IMR-90 (cell line): ENCODE results near the gene ZCCHC3. TPM values are rescaled to one million over a fixed set of nuclear protein-coding genes. Genes with fewer than 3 reads are reported as not detected.
A peak's percentile ranks its signal among the peaks of the same experiment; 100 is the strongest.

ENCODE experiments used
- ATAC-seq: fragments of 200-7000 bp; cut with Tn5 transposase; 2 replicates; pipeline ENCODE4 v1.9.1; 2020; ENCODE audit warnings: low read depth, mild to moderate bottlenecking, moderate library complexity
- BruUV-seq: library from RNA; stranded (reverse); fragments of 400-500 nt; replicated peaks from 2 replicates; lab custom pipeline; 2021; lab: Mats Ljungman, UMichigan
- CTCF ChIA-PET: fragments of 300-600 bp; formaldehyde crosslinking; extraction: SDS; loops from one replicate; lab custom pipeline; 2021; ENCODE audit warnings: antibody characterized with exemption; lab: Yijun Ruan, JAX
- POLR2A ChIA-PET: fragments of 300-600 bp; sonication (Branson Sonifier 250); formaldehyde crosslinking; loops from one replicate; lab custom pipeline; 2022; ENCODE audit warnings: antibody characterized with exemption; ENCODE audit not compliant: unreplicated experiment; lab: Charles Lee
- DNase-seq: peaks from one replicate; pipeline ENCODE4 v3.0.0; 2013
- H2AFZ ChIP-seq: replicated peaks from 2 replicates; pipeline ENCODE3; 2013; ENCODE audit warnings: low read length, mild to moderate bottlenecking; ENCODE audit not compliant: poor library complexity
- H2AK5ac ChIP-seq: 2 replicates; pipeline ENCODE4 v1.6.1; 2013; ENCODE audit warnings: low read depth, low read length, inconsistent platforms
- H2AK9ac ChIP-seq: replicated peaks from 2 replicates; pipeline ENCODE3; 2013; ENCODE audit warnings: mild to moderate bottlenecking, low read depth, low read length, moderate library complexity; ENCODE audit not compliant: poor library complexity
- H2BK120ac ChIP-seq: 2 replicates; pipeline ENCODE4 v1.6.1; 2013; ENCODE audit warnings: low read depth, low read length, inconsistent platforms
- H2BK15ac ChIP-seq: 3 replicates; pipeline ENCODE4 v1.6.1; 2013; ENCODE audit warnings: low read depth, low read length, inconsistent platforms
- H2BK20ac ChIP-seq: 2 replicates; pipeline ENCODE4 v1.6.1; 2013; ENCODE audit warnings: low read depth, mild to moderate bottlenecking, inconsistent platforms, low read length, moderate library complexity
- H2BK5ac ChIP-seq: 2 replicates; pipeline ENCODE4 v1.6.1; 2013; ENCODE audit warnings: mild to moderate bottlenecking, low read depth, low read length, inconsistent platforms; ENCODE audit not compliant: poor library complexity, severe bottlenecking
- H3K14ac ChIP-seq: replicated peaks from 2 replicates; pipeline ENCODE4 v1.6.1; 2013; ENCODE audit warnings: low read depth, low read length, inconsistent platforms
- H3K18ac ChIP-seq: 2 replicates; pipeline ENCODE4 v1.6.1; 2013; ENCODE audit warnings: low read depth, low read length, control low read depth
- H3K23ac ChIP-seq: 2 replicates; pipeline ENCODE4 v1.6.1; 2013; ENCODE audit warnings: low read depth, low read length, inconsistent platforms
- H3K27ac ChIP-seq: 2 replicates; pipeline ENCODE4 v1.5.1; 2013; ENCODE audit warnings: mild to moderate bottlenecking, control low read depth, low read length; ENCODE audit not compliant: insufficient read depth
- H3K27me3 ChIP-seq: 2 replicates; pipeline ENCODE4 v1.6.1; 2013; ENCODE audit warnings: low read length; ENCODE audit not compliant: control insufficient read depth, insufficient read depth
- H3K36me3 ChIP-seq: 2 replicates; pipeline ENCODE4 v1.6.1; 2013; ENCODE audit warnings: low read length, mixed read lengths; ENCODE audit not compliant: control insufficient read depth, insufficient read depth
- H3K4ac ChIP-seq: 2 replicates; pipeline ENCODE4 v1.6.1; 2013; ENCODE audit warnings: low read depth, low read length, inconsistent platforms
- H3K4me1 ChIP-seq: 2 replicates; pipeline ENCODE4 v1.6.1; 2013; ENCODE audit warnings: low read length, mixed read lengths; ENCODE audit not compliant: control insufficient read depth, insufficient read depth
- H3K4me2 ChIP-seq: 2 replicates; pipeline ENCODE4 v1.6.1; 2013; ENCODE audit warnings: low read depth, mild to moderate bottlenecking, control low read depth, low read length, moderate library complexity
- H3K4me3 ChIP-seq: 2 replicates; pipeline ENCODE4 v1.5.1; 2013; ENCODE audit warnings: low read depth, mild to moderate bottlenecking, control low read depth, low read length, moderate library complexity; ENCODE audit not compliant: insufficient read depth
- H3K56ac ChIP-seq: 2 replicates; pipeline ENCODE4 v1.6.1; 2013; ENCODE audit warnings: low read length, inconsistent platforms; ENCODE audit not compliant: insufficient read depth; ENCODE audit errors: extremely low read depth
- H3K79me1 ChIP-seq, 2 experiments: 2 replicates each; pipeline ENCODE4 v1.6.1; 2013; ENCODE audit warnings: low read length in 2 of 2, inconsistent platforms in 1 of 2, low read depth in 1 of 2
- H3K9ac ChIP-seq: 2 replicates; pipeline ENCODE4 v1.6.1; 2013; ENCODE audit warnings: low read depth, low read length, control low read depth
- H3K9me1 ChIP-seq: 2 replicates; pipeline ENCODE4 v1.6.1; 2013; ENCODE audit warnings: low read length, inconsistent platforms; ENCODE audit not compliant: insufficient read depth
- H3K9me3 ChIP-seq: 2 replicates; pipeline ENCODE4 v1.6.1; 2013; ENCODE audit warnings: low read length; ENCODE audit not compliant: control insufficient read depth, insufficient read depth
- H4K20me1 ChIP-seq: 2 replicates; pipeline ENCODE4 v1.6.1; 2013; ENCODE audit warnings: low read length, inconsistent platforms; ENCODE audit not compliant: insufficient read depth
- H4K5ac ChIP-seq: 2 replicates; pipeline ENCODE4 v1.6.1; 2013; ENCODE audit warnings: mild to moderate bottlenecking, low read depth, low read length, control low read depth
- H4K8ac ChIP-seq, 2 experiments: 2 replicates each; pipeline ENCODE4 v1.6.1; 2013; ENCODE audit warnings: low read depth in 2 of 2, low read length in 2 of 2, control low read depth in 1 of 2, inconsistent platforms in 1 of 2
- H4K91ac ChIP-seq: 2 replicates; pipeline ENCODE4 v1.6.1; 2013; ENCODE audit warnings: low read depth, low read length, inconsistent platforms; ENCODE audit not compliant: insufficient read depth
- BHLHE40 ChIP-seq: fragments of 150-350 bp; IDR thresholded peaks from 2 replicates; pipeline ENCODE4 v1.6.1; 2016; ENCODE audit warnings: mild to moderate bottlenecking, low read depth, low read length
- CEBPB ChIP-seq: IDR thresholded peaks from 2 replicates; pipeline ENCODE4 v1.6.1; 2012; ENCODE audit warnings: low read depth, low read length, improper control_type of control experiment
- CHD1 ChIP-seq: IDR thresholded peaks from 2 replicates; pipeline ENCODE4 v1.6.1; 2012; ENCODE audit warnings: low read depth, low read length, improper control_type of control experiment
- CTCF ChIP-seq: conservative IDR thresholded peaks from 2 replicates; pipeline ENCODE4 v1.5.1; 2012; ENCODE audit warnings: mild to moderate bottlenecking, low read depth, low read length, improper control_type of control experiment
- ELK1 ChIP-seq: fragments of 150-350 bp; IDR thresholded peaks from 2 replicates; pipeline ENCODE4 v1.6.1; 2016; ENCODE audit warnings: low read depth, mild to moderate bottlenecking, low read length, moderate library complexity, borderline replicate concordance
- FOS ChIP-seq: fragments of 150-350 bp; IDR thresholded peaks from 2 replicates; pipeline ENCODE4 v1.6.1; 2016; ENCODE audit warnings: low read depth, low read length
- MAFK ChIP-seq: IDR thresholded peaks from 2 replicates; pipeline ENCODE4 v1.6.1; 2012; ENCODE audit warnings: low read depth, low read length, improper control_type of control experiment
- MAZ ChIP-seq: IDR thresholded peaks from 2 replicates; pipeline ENCODE4 v1.6.1; 2012; ENCODE audit warnings: low read depth, mild to moderate bottlenecking, low read length, improper control_type of control experiment, moderate library complexity, borderline replicate concordance
- MXI1 ChIP-seq: IDR thresholded peaks from 2 replicates; pipeline ENCODE4 v1.6.1; 2012; ENCODE audit warnings: low read depth, mild to moderate bottlenecking, low read length, moderate library complexity, borderline replicate concordance
- NFE2L2 ChIP-seq: fragments of 150-350 bp; IDR thresholded peaks from 2 replicates; pipeline ENCODE4 v1.6.1; 2016; ENCODE audit warnings: low read depth, mild to moderate bottlenecking, low read length
- POLR2A ChIP-seq: IDR thresholded peaks from 2 replicates; pipeline ENCODE4 v1.6.1; 2012; ENCODE audit warnings: mild to moderate bottlenecking, low read depth, low read length
- RAD21 ChIP-seq: IDR thresholded peaks from 2 replicates; pipeline ENCODE4 v1.6.1; 2012; ENCODE audit warnings: low read length, improper control_type of control experiment
- RCOR1 ChIP-seq: IDR thresholded peaks from 2 replicates; pipeline ENCODE4 v1.6.1; 2012; ENCODE audit warnings: mild to moderate bottlenecking, low read length, improper control_type of control experiment; ENCODE audit not compliant: insufficient replicate concordance
- USF2 ChIP-seq: fragments of 150-350 bp; IDR thresholded peaks from 2 replicates; pipeline ENCODE4 v1.6.1; 2017; ENCODE audit warnings: mild to moderate bottlenecking, antibody characterized with exemption, low read length, low read depth
- WGBS, 2 experiments: methylation state at CpG; one replicate each; pipeline versions ENCODE4 v1.1.5 to v1.1.7; 2013; ENCODE audit warnings: missing lambda C conversion rate in 2 of 2; ENCODE audit not compliant: insufficient read length in 1 of 2; ENCODE audit errors: extremely low coverage in 2 of 2; 5-methylcytosine and 5-hydroxymethylcytosine counted together
- dilution Hi-C: fragments of 300-500 bp; cut with HindIII; formaldehyde crosslinking; loops from one replicate; pipeline ENCODE4 v1.14.3; 2018; ENCODE audit warnings: low sequenced_read_pairs; ENCODE audit not compliant: unreplicated experiment
- in situ Hi-C: fragments of 300-500 bp; cut with MboI; formaldehyde crosslinking; loops from 3 replicates; pipeline ENCODE4 v1.14.3; 2019; ENCODE audit warnings: low sequenced_read_pairs, inconsistent platforms, mixed read lengths
- intact Hi-C: fragments of 100-400 bp; cut with micrococcal nuclease; formaldehyde crosslinking; loops from 2 replicates; pipeline ENCODE4 v1.10.0; 2022
- polyA plus RNA-seq, 3 experiments: library from polyadenylated mRNA; depleted of rRNA; stranded (reverse); fragments of >200 nt; gene quantifications; 2 replicates each; pipeline ENCODE4 v1.2.3, GENCODE V29; 2012; ENCODE audit warnings: low replicate concordance in 1 of 3
- total RNA-seq: library from RNA; depleted of rRNA; stranded (reverse); fragments of >200 nt; gene quantifications from 2 replicates; pipeline ENCODE4 v1.2.3, GENCODE V29; 2012

Gene ZCCHC3
- total and polyA plus RNA-seq, 2 of the 4 experiments (the other 2 are of a cell fraction): 8.2 to 10.9 TPM

GRCh38 chr20:328975-329695 lies 31.8 kb downstream of the ZCCHC3 start:
- H3K9ac ChIP-seq: peak overlapping the region; percentile 37; the same call in 1 of the 2 replicates
- H4K8ac ChIP-seq: no peak overlapping the region
- H3K4ac ChIP-seq: peak overlapping the region; percentile 15; the same call in 1 of the 2 replicates
- in situ Hi-C loops: no loop called here
- H3K18ac ChIP-seq: no peak overlapping the region
- H3K9me3 ChIP-seq: no peaks in the 10 kb centered on the region
- ATAC-seq (no peak), DNase-seq (no peak)
- ChIA-PET CTCF (interaction anchor here (0.6 kb wide), 1 partner anchor 326 kb away, joined by 3 read pairs; no protein-coding TSS in a partner anchor), POLR2A (interaction anchor here (0.5 to 0.6 kb wide), 2 partner anchors 11 to 70 kb away, joined by 4 to 12 read pairs; no protein-coding TSS in a partner anchor)
- no peak overlapping the region for H4K5ac ChIP-seq
- no peak overlapping the region for H2BK15ac ChIP-seq
- intact Hi-C loops: no loop called here
- no peaks in the 10 kb centered on the region for H3K27me3 ChIP-seq
- no peaks in the 10 kb centered on the region; the same call in 1 of the 2 replicates for H3K9me1 ChIP-seq
- H3K79me1 ChIP-seq: peaks cover 24 to 40% of the 10 kb centered on the region in 2 experiments
- BruUV-seq: no TSS peak
- peaks cover 14% of the 10 kb centered on the region for H3K4me1 ChIP-seq
- peaks cover 10% of the 10 kb centered on the region; the same call in 1 of the 2 replicates for H3K36me3 ChIP-seq
- H2AK9ac ChIP-seq: peak overlapping the region; percentile 74
- H2BK120ac ChIP-seq: no peak overlapping the region
- no peak overlapping the region for H3K14ac ChIP-seq
- H3K56ac ChIP-seq: no peak overlapping the region
- H4K91ac ChIP-seq: peak overlapping the region; percentile 9; the same call in 1 of the 2 replicates
- peak overlapping the region; percentile 65; the same call in 1 of the 2 replicates for H2AK5ac ChIP-seq
- H4K20me1 ChIP-seq: peaks cover 51% of the 10 kb centered on the region
- H2BK20ac ChIP-seq: no peak overlapping the region
- no peak overlapping the region for H2AFZ ChIP-seq
- H3K4me2 ChIP-seq: peak overlapping the region; percentile 37; the same call in 1 of the 2 replicates
- H3K27ac ChIP-seq: no peak overlapping the region
- no peak overlapping the region for H3K4me3 ChIP-seq
- WGBS, 2 experiments: 40% methylated on average over 1 of the region's 7 CpGs; no CpG with 5 or more reads in 1 of the 2 experiments
- dilution Hi-C loops: no loop called here
- H3K23ac ChIP-seq: 0 out of 2 replicates have a peak overlapping the region, but pooled peaks have one; percentile 2
- H2BK5ac ChIP-seq: no peak overlapping the region
- no peak for TF ChIP-seq ELK1
- no peak for TF ChIP-seq USF2
- no peak for TF ChIP-seq RAD21
- TF ChIP-seq FOS: no peak
- no peak for TF ChIP-seq CEBPB
- TF ChIP-seq MAZ: no peak
- no peak for TF ChIP-seq NFE2L2
- no peak for TF ChIP-seq BHLHE40
- no peak for TF ChIP-seq MXI1
- no peak for TF ChIP-seq CHD1
- no peak for TF ChIP-seq CTCF
- TF ChIP-seq POLR2A: no peak
- TF ChIP-seq MAFK: no peak
- no peak for TF ChIP-seq RCOR1
